Activated naive CD4-positive, alpha-beta T cell treated with anti-CD3 and anti-CD28 coated beads, Interleukin-2, amount 50 U/mL, for 72 hours (primary cell): ENCODE results near the gene CD2. TPM values are rescaled to one million over a fixed set of nuclear protein-coding genes. Genes with fewer than 3 reads are reported as not detected.
A peak's percentile ranks its signal among the peaks of the same experiment; 100 is the strongest.

Source experiments
- ATAC-seq, 2 donors: fragments of 150-1000 bp; cut with Tn5 transposase; 2 replicates each; pipeline ENCODE4 v1.10.0; 2021; ENCODE audit warnings: mild to moderate bottlenecking in 2 of 2, moderate library complexity in 2 of 2
- DNase-seq, 2 donors: peaks; one replicate each; pipeline ENCODE4 v3.0.0; 2021 to 2022; ENCODE audit warnings: low spot score in 2 of 2
- H3K27ac Mint-ChIP-seq, 2 donors: one replicate each; pipeline ENCODE4 v1.8.0; 2022; ENCODE audit warnings: mild to moderate bottlenecking in 2 of 2, mixed read lengths in 2 of 2
- H3K36me3 Mint-ChIP-seq, 2 donors: one replicate each; pipeline ENCODE4 v1.8.0; 2022; ENCODE audit warnings: mixed read lengths in 2 of 2
- H3K9me3 Mint-ChIP-seq, 2 donors: one replicate each; pipeline ENCODE4 v1.8.0; 2022; ENCODE audit warnings: mixed read lengths in 2 of 2
- total RNA-seq, 2 donors: library from RNA; stranded (reverse); gene quantifications; one replicate each; pipeline ENCODE4 v1.2.3, GENCODE V29; 2022

CD2 gene
- total RNA-seq, 2 donors from 2014 or later: 291 to 437 TPM

GRCh38 chr1:116763787-116764465 is 9.7 kb downstream of the CD2 start:
- DNase-seq (peak in 1 of 2 donors; percentile 66), ATAC-seq (peak; percentile 2 to 12)
- H3K36me3 Mint-ChIP-seq: peaks cover 98 to 99% of the 10 kb centered on the region in 2 donors
- H3K9me3 Mint-ChIP-seq: no peaks in the 10 kb centered on the region
- peak overlapping the region; percentile 100 for H3K27ac Mint-ChIP-seq

DNA sequence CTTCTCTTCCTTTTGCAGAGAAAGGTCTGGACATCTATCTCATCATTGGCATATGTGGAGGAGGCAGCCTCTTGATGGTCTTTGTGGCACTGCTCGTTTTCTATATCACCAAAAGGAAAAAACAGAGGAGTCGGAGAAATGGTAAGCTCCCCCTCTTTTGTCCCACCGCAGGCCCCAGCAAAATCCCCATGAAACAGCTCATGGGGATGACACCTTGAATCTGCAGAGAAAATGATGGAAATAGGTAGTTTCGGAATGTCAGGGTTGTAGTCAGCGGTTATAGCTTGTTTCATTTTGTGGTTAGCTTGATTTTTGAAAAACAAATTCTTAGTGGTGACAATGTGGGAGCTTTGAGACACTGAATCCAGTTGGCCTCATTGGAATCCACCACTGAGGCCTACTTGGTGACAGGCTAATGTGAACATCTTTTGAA is 10.3 kb downstream of the CD2 start:
- DNase-seq (peak in 1 of 2 donors; percentile 83), ATAC-seq (peak; percentile 34 to 39)
- peaks cover 97% of the 10 kb centered on the region in 2 donors for H3K36me3 Mint-ChIP-seq
- H3K27ac Mint-ChIP-seq: peak overlapping the region; percentile 100
- no peaks in the 10 kb centered on the region for H3K9me3 Mint-ChIP-seq

- peak overlapping the region; percentile 100 for H3K27ac Mint-ChIP-seq
- no peaks in the 10 kb centered on the region for H3K9me3 Mint-ChIP-seq
- DNase-seq (peak in 1 of 2 donors; percentile 60), ATAC-seq (no peak)
- H3K36me3 Mint-ChIP-seq: peaks cover 90 to 95% of the 10 kb centered on the region in 2 donors
Measured at GRCh38 chr1:116764906-116765862, 11.0 kb downstream of the CD2 start.

DNA sequence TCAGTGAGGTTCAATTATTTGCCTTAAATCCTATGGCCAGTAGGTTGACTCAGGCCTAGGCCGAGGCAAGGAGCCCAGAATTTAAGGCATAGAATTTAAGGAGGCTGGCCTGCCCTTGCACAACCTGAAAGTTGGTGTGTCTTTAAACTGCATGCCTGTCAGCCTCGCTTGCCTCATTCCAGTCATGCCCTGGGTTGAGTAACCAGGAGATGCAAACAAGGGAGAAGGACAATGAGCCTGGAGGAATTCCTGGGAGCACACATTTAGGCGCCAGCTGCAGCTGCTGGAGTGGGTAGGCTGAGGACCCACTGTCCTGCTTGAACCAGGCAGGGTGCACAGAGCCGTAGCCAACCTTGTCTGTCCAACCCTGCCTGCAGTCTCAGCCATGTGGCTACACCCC is 11.7 kb downstream of the CD2 start:
- Mint-ChIP-seq H3K9me3 (no peaks in the 10 kb centered on the region), H3K36me3 (peaks cover 83 to 92% of the 10 kb centered on the region in 2 donors)
- DNase-seq: peak in 1 of 2 donors; percentile 62

DNA sequence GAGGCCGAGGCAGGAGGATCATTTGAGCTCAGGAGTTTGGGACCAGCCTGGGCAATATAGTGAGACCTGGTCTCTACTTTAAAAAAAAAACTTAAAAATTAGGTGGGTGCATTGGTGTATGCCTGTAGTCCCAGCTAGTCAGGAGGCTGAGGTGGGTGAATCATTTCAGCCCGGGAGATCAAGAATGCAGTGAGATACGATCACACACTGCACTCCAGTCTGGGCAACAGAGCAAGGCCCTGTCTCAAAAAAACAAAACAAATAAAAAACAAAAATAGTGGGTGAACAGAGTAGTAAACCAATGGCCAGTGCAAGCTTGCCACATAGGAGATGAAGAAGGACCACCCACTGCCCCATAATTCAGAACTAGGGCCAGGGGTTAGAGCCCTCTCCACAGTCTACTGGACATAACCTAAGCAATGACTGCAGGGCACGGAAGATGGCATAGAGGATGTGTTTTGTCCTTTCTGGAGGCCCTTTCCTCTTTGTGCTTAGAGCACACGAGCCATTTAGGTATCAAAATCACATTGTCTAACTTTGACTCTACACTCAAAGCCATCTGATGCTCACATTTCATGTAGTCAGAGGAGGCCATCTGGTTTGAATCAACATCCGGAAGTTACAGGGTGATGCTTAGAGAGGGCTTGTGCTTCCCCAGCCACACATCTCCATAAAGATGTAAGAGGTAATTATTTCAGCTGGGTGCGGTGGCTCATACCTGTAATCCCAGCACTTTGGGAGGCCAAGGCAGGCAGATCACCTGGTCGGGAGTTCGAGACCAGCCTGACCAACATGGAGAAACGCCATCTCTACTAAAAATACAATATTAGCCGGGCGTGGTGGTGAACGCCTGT is 12.6 kb downstream of the CD2 start:
- DNase-seq (peak; percentile 44 to 57), ATAC-seq (peak; percentile 4 to 6)
- Mint-ChIP-seq H3K36me3 (peaks cover 80 to 89% of the 10 kb centered on the region in 2 donors), H3K27ac (peak overlapping the region; percentile 100), H3K9me3 (no peaks in the 10 kb centered on the region)

More for the DNA sequence above, 11.7 kb downstream of the CD2 start:
- ATAC-seq: no peak
- H3K27ac Mint-ChIP-seq: peak overlapping the region; percentile 100

DNA sequence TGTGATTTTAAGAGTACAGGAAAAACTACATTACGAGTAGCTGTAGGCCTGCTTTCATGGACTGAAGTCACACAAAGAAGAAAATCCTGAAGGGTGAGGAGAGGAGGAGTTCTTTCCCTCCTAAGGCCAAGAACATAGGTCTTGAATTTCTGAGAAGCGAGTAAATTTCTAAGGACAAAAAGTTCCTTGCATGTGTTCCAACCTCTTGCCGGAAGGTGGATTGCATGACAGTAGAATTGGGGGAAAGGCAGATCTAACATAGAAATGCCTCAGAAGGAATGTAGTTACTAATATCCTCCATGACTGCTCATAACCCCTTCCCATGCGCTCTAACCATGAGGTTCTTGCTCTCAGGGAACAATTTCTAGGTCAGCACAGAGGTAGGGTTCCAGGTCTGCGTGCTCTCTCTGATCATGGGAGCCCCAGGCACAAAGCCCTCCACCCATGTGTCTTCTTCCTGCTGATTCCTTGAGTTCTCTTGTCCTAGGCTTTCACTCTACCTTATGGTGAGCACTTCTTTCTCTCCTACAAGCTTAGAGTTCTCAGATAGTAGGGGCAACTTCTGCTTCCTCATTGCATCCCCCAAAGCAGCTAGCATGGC is 13.7 kb downstream of the CD2 start:
- no peaks in the 10 kb centered on the region for H3K9me3 Mint-ChIP-seq
- ATAC-seq (no peak), DNase-seq (peak in 1 of 2 donors; percentile 19)
- H3K27ac Mint-ChIP-seq: peak overlapping the region; percentile 100
- H3K36me3 Mint-ChIP-seq: peaks cover 73 to 88% of the 10 kb centered on the region in 2 donors

DNA sequence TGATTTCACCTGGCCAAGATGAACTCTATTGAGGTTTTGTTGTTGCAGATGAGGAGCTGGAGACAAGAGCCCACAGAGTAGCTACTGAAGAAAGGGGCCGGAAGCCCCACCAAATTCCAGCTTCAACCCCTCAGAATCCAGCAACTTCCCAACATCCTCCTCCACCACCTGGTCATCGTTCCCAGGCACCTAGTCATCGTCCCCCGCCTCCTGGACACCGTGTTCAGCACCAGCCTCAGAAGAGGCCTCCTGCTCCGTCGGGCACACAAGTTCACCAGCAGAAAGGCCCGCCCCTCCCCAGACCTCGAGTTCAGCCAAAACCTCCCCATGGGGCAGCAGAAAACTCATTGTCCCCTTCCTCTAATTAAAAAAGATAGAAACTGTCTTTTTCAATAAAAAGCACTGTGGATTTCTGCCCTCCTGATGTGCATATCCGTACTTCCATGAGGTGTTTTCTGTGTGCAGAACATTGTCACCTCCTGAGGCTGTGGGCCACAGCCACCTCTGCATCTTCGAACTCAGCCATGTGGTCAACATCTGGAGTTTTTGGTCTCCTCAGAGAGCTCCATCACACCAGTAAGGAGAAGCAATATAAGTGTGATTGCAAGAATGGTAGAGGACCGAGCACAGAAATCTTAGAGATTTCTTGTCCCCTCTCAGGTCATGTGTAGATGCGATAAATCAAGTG is 14.3 kb downstream of the CD2 start:
- ATAC-seq: no peak
- DNase-seq: no peak
- Mint-ChIP-seq H3K27ac (peak overlapping the region; percentile 100), H3K36me3 (peaks cover 70 to 88% of the 10 kb centered on the region in 2 donors), H3K9me3 (no peaks in the 10 kb centered on the region)

DNA sequence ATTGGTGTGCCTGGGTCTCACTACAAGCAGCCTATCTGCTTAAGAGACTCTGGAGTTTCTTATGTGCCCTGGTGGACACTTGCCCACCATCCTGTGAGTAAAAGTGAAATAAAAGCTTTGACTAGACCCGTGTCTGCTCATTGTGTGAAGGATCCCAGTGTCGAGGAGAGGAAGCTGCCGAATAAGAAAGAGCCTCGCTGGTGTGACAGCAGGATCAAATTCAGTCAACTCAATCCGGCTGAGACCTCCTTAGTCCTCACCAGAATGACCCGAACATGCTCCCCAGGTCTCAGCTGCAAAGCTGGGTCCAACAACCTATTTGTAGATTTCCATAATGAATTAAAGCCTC is 14.8 kb downstream of the CD2 start:
- peak; percentile 63 for DNase-seq
- H3K36me3 Mint-ChIP-seq: peaks cover 66 to 88% of the 10 kb centered on the region in 2 donors
- no peaks in the 10 kb centered on the region for H3K9me3 Mint-ChIP-seq
- peak; percentile 11 to 23 for ATAC-seq
- H3K27ac Mint-ChIP-seq: peak overlapping the region; percentile 100

DNA sequence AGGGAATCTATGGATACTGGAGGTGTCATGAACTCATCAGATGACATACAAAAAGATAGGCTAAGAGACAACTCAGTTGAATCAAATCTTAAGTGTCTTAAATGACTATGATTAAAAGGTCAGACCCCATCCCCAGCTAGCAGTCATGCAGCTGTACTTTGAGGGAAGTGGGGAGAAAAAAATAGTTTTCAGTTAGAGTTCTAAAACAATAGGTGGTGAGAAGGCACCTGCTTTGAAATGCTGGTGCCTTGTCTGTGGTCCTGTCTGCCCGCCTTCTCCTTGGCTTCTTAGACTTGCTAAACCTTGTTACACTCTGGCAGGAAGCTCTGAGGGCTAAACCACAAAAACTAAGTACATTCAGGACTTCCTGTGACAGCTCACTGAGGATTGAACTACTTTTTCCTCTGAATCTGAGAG is 15.3 kb downstream of the CD2 start:
- peak overlapping the region; percentile 100 for H3K27ac Mint-ChIP-seq
- peaks cover 62 to 88% of the 10 kb centered on the region in 2 donors for H3K36me3 Mint-ChIP-seq
- no peaks in the 10 kb centered on the region for H3K9me3 Mint-ChIP-seq
- peak; percentile 56 to 73 for ATAC-seq
- peak; percentile 65 to 82 for DNase-seq

DNA sequence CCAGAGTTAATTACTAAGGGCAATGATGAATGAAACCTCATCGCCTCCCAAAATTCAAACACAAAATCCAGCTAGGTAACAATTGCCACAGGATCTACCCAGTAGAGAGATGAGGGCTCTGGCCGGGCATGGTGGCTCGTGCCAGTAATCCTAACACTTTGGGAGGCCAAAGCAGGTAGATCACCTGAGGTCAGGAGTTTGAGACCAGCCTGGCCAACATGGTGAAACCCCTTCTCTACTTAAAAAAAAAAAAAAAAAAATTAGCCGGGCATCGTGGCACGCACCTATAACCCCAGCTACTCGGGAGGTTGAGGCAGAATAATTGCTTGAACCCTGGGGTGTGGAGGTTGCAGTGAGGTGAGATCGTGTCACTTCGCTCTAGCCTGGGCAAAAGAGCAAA is 15.8 kb downstream of the CD2 start:
- DNase-seq (peak in 1 of 2 donors; percentile 74), ATAC-seq (peak in 1 of 2 donors; percentile 16)
- peak overlapping the region; percentile 100 for H3K27ac Mint-ChIP-seq
- H3K36me3 Mint-ChIP-seq: peaks cover 59 to 88% of the 10 kb centered on the region in 2 donors
- H3K9me3 Mint-ChIP-seq: no peaks in the 10 kb centered on the region

GRCh38 chr1:116770625-116771024 is 16.4 kb downstream of the CD2 start:
- Mint-ChIP-seq H3K9me3 (no peaks in the 10 kb centered on the region), H3K36me3 (peaks cover 57 to 88% of the 10 kb centered on the region in 2 donors), H3K27ac (peak overlapping the region; percentile 100)
- DNase-seq (peak in 1 of 2 donors; percentile 23), ATAC-seq (peak in 1 of 2 donors; percentile 4)

DNA sequence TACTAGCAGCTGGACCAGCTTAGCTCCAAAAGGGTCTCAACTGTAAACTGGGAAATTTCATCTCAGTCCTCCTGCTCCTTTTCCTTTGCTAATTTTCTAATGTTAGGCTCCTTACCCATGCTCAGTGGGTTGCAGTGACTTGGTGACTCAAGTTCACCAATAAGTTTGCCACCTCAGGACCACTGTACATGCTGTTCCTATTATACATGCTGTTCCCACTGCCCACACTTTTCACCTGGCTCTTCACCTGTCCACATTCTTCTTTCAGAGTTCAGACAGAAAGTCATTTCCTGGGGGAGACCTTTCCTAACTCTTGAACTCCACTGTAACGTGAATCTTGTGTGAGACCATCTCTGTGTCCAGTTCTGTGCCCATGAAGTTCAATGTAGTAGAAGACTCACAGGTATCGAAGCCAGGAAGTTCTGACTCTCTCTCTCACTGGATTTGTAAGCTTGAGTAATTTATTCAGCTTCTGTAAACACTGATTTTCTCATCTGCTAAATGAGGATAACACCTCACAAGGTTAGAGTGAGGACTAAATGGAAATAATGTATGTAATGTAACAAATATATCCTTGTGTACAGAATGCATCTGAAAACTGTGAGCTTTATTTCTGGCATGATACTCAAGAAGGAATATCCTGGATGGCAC is 17.9 kb downstream of the CD2 start:
- Mint-ChIP-seq H3K27ac (peak overlapping the region; percentile 100), H3K9me3 (peaks cover 0 to 4% of the 10 kb centered on the region in 2 donors), H3K36me3 (peaks cover 47 to 85% of the 10 kb centered on the region in 2 donors)
- ATAC-seq: peak in 1 of 2 donors; percentile 4
- no peak for DNase-seq

DNA sequence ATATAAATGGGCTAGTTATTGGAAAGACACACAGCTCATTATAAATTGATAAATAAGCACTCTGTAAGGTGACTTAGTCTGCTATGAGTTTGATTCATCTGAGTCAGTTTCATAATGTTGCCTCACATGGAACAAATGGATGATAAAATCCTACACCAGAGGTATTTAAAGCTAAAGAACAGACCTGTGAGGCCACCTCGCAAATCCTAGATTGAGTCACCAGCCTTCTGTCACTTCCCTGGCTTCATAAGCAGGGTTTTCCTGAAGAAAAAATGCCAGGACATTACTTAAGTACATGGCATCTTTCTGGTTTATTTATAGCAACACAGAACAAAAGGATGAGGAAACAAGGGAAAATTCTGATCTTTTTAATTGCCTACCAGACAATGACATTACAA is 18.4 kb downstream of the CD2 start:
- peak overlapping the region; percentile 100 for H3K27ac Mint-ChIP-seq
- DNase-seq: peak in 1 of 2 donors; percentile 25
- H3K9me3 Mint-ChIP-seq: peaks cover 0 to 4% of the 10 kb centered on the region in 2 donors
- ATAC-seq: peak; percentile 21 to 29
- peaks cover 42 to 84% of the 10 kb centered on the region in 2 donors for H3K36me3 Mint-ChIP-seq

- H3K27ac Mint-ChIP-seq: peak overlapping the region in 1 of 2 donors; percentile 58
- peaks cover 24 to 70% of the 10 kb centered on the region in 2 donors for H3K36me3 Mint-ChIP-seq
- ATAC-seq (no peak), DNase-seq (no peak)
- H3K9me3 Mint-ChIP-seq: peaks cover 0 to 4% of the 10 kb centered on the region in 2 donors
Measured at GRCh38 chr1:116775116-116775752, 21.0 kb downstream of the CD2 start.
